DND-41 (cell line): ENCODE data around the gene CDYL.
"Not testable (repeated sequence)": the region's sequence is repeated elsewhere in the genome, so short reads cannot be mapped to it uniquely, and the experiment has no call there.

Experiments
- EZH2 ChIP-seq: IDR thresholded peaks from 3 replicates; pipeline ENCODE4 v1.6.1; 2012; ENCODE audit warnings: borderline replicate concordance, low read depth, mild to moderate bottlenecking, moderate library complexity, low read length, inconsistent platforms; ENCODE audit not compliant: severe bottlenecking
- TF ChIP-seq, protein P1 (sequence below): IDR thresholded peaks from 2 replicates; pipeline ENCODE4 v1.5.1; 2012; ENCODE audit warnings: borderline replicate concordance, low read length, moderate library complexity, mild to moderate bottlenecking; ENCODE audit not compliant: poor library complexity, severe bottlenecking; ENCODE audit errors: extremely low read depth

GRCh38 chr6:4852186-4852585 is 76.0 kb downstream of the CDYL start:
- TF ChIP-seq, protein P1, sequence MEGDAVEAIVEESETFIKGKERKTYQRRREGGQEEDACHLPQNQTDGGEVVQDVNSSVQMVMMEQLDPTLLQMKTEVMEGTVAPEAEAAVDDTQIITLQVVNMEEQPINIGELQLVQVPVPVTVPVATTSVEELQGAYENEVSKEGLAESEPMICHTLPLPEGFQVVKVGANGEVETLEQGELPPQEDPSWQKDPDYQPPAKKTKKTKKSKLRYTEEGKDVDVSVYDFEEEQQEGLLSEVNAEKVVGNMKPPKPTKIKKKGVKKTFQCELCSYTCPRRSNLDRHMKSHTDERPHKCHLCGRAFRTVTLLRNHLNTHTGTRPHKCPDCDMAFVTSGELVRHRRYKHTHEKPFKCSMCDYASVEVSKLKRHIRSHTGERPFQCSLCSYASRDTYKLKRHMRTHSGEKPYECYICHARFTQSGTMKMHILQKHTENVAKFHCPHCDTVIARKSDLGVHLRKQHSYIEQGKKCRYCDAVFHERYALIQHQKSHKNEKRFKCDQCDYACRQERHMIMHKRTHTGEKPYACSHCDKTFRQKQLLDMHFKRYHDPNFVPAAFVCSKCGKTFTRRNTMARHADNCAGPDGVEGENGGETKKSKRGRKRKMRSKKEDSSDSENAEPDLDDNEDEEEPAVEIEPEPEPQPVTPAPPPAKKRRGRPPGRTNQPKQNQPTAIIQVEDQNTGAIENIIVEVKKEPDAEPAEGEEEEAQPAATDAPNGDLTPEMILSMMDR = not testable (repeated sequence)
- TF ChIP-seq EZH2 = not testable (repeated sequence)
